Liver (tissue), 3 donors: ENCODE results near the gene LRRC51.

Experiments used
- ATF3 ChIP-seq: IDR thresholded peaks from 2 replicates; pipeline ENCODE4 v1.6.1; 2016; ENCODE audit warnings: antibody characterized with exemption
- CTCF ChIP-seq: fragments of 150-350 bp; IDR thresholded peaks from 2 replicates; pipeline ENCODE4 v1.5.1; 2017; ENCODE audit warnings: improper control_type of control experiment, low read depth, low read length; ENCODE audit not compliant: missing input control
- FOXA1 ChIP-seq: IDR thresholded peaks from 2 replicates; pipeline ENCODE4 v1.6.1; 2016; ENCODE audit warnings: antibody characterized with exemption
- HNF4G ChIP-seq: IDR thresholded peaks from 2 replicates; pipeline ENCODE4 v1.6.1; 2016; ENCODE audit warnings: antibody characterized with exemption
- JUND ChIP-seq, 2 donors: IDR thresholded peaks; 2 replicates each; pipeline ENCODE4 v1.6.1; 2016; ENCODE audit warnings: antibody characterized with exemption in 2 of 2
- MAX ChIP-seq: IDR thresholded peaks from 2 replicates; pipeline ENCODE4 v1.6.1; 2016; ENCODE audit warnings: antibody characterized with exemption
- NR2F2 ChIP-seq: IDR thresholded peaks from 2 replicates; pipeline ENCODE4 v1.6.1; 2016; ENCODE audit warnings: antibody characterized with exemption
- RAD21 ChIP-seq, 2 donors: IDR thresholded peaks; 2 replicates each; pipeline ENCODE4 v1.6.1; 2016; ENCODE audit warnings: antibody characterized with exemption in 2 of 2, mild to moderate bottlenecking in 2 of 2
- REST ChIP-seq: IDR thresholded peaks from 2 replicates; pipeline ENCODE4 v1.6.1; 2016; ENCODE audit warnings: antibody characterized with exemption, mild to moderate bottlenecking
- SP1 ChIP-seq: IDR thresholded peaks from 2 replicates; pipeline ENCODE4 v1.6.1; 2018; ENCODE audit warnings: antibody characterized with exemption, mild to moderate bottlenecking
- TAF1 ChIP-seq: conservative IDR thresholded peaks from 2 replicates; pipeline ENCODE4 v1.6.1; 2016; ENCODE audit warnings: antibody characterized with exemption, mild to moderate bottlenecking
- YY1 ChIP-seq: IDR thresholded peaks from 2 replicates; pipeline ENCODE4 v1.6.1; 2016; ENCODE audit warnings: antibody characterized with exemption, mild to moderate bottlenecking
- ZBTB33 ChIP-seq: IDR thresholded peaks from 2 replicates; pipeline ENCODE4 v1.6.1; 2016; ENCODE audit warnings: antibody characterized with exemption
- donor health status: healthy.
- donor health status: healthy.

DNA sequence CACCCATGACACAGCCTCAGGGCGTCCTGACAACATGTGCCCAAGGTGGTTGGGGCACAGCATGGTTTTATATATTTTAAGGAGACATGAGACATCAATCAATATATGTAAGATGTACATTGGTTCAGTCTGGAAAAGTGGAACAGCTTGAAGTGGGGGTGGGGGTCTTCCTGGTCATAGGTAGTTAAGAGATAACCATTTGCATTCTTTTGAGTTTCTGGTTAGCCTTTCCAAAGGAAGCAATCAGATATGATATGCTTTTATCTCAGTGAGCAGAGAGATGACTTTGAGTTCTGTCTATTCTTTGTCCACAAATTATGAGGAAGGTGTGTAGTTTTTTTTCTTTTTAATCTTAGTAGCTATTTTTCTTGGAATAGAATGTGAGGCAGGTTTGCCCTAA is 42.0 kb downstream of the LRRC51 start:
- no peak for TF ChIP-seq CTCF
- no peak for TF ChIP-seq TAF1
- TF ChIP-seq RAD21 (IDR thresholded peaks at IDR 0.05): no peak
- no peak for TF ChIP-seq FOXA1
- no peak for TF ChIP-seq ATF3
- no peak for TF ChIP-seq MAX
- TF ChIP-seq REST: no peak
- TF ChIP-seq HNF4G: no peak
- no peak for TF ChIP-seq ZBTB33
- TF ChIP-seq JUND (IDR thresholded peaks at IDR 0.05): no peak
- TF ChIP-seq SP1: no peak
- no peak for TF ChIP-seq YY1
- TF ChIP-seq NR2F2: no peak
